Fibroblast of upper back skin (primary cell): Measurements from ENCODE around the gene SYNM.
"Not testable (repeated sequence)": the region's sequence is repeated elsewhere in the genome, so short reads cannot be mapped to it uniquely, and the experiment has no call there.

Experiments used
- DNase-seq: peaks from one replicate; pipeline ENCODE4 v3.0.0-alpha.2; 2013

Gene SYNM

GRCh38 chr15:99104788-99105513, at the start of gene SYNM:
Gene SYNM (plus strand): TSS chr15:99105080. CDS start chr15:99105200, 120 bp downstream.
- DNase-seq = peak; percentile 68

- DNase-seq = no peak
Observed at GRCh38 chr15:99055555-99056134, 49.2 kb upstream of the SYNM start.

GRCh38 chr15:99057020-99057419, 47.9 kb upstream of the SYNM start:
- DNase-seq = no peak

GRCh38 chr15:99057697-99058420, 47.0 kb upstream of the SYNM start:
- DNase-seq = no peak

GRCh38 chr15:99058421-99058870, 46.4 kb upstream of the SYNM start:
- no peak for DNase-seq

GRCh38 chr15:99059010-99059981, 45.6 kb upstream of the SYNM start:
- peak; percentile 95 for DNase-seq

GRCh38 chr15:99060186-99060585, 44.7 kb upstream of the SYNM start:
- not testable (repeated sequence) for DNase-seq

- no peak for DNase-seq
Observed at GRCh38 chr15:99062226-99062625, 42.7 kb upstream of the SYNM start.

- DNase-seq = no peak
Observed at GRCh38 chr15:99068186-99068585, 36.7 kb upstream of the SYNM start.

- peak; percentile 11 for DNase-seq
Observed at GRCh38 chr15:99070208-99070607, 34.7 kb upstream of the SYNM start.

- no peak for DNase-seq
Observed at GRCh38 chr15:99071091-99071680, 33.7 kb upstream of the SYNM start.

- DNase-seq = peak; percentile 19
Observed at GRCh38 chr15:99073008-99073717, 31.7 kb upstream of the SYNM start.

GRCh38 chr15:99074446-99074845, 30.4 kb upstream of the SYNM start:
- DNase-seq = no peak

- DNase-seq = not testable (repeated sequence)
Observed at GRCh38 chr15:99075059-99075652, 29.7 kb upstream of the SYNM start.

- DNase-seq = no peak
Observed at GRCh38 chr15:99076109-99076508, 28.8 kb upstream of the SYNM start.

- peak; percentile 92 for DNase-seq
Observed at GRCh38 chr15:99076555-99077308, 28.1 kb upstream of the SYNM start.

- DNase-seq = no peak
Observed at GRCh38 chr15:99082798-99083197, 22.1 kb upstream of the SYNM start.

- no peak for DNase-seq
Observed at GRCh38 chr15:99084965-99085364, 19.9 kb upstream of the SYNM start.

GRCh38 chr15:99085413-99086326, 19.2 kb upstream of the SYNM start:
- peak; percentile 87 for DNase-seq
